Epithelial cell of proximal tubule (primary cell): Measurements from ENCODE around the gene WNT9A. TPM values are rescaled to one million over a fixed set of nuclear protein-coding genes. Genes with fewer than 3 reads are reported as not detected.

ENCODE experiments used
- DNase-seq: peaks from one replicate; pipeline ENCODE4 v3.0.0-alpha.2; 2011; ENCODE audit warnings: low read depth
- H3K4me3 ChIP-seq: 2 replicates; pipeline ENCODE4 v1.5.1; 2011; ENCODE audit warnings: low read depth, mild to moderate bottlenecking, low read length
- CTCF ChIP-seq: conservative IDR thresholded peaks from 2 replicates; pipeline ENCODE4 v1.5.1; 2012; ENCODE audit warnings: low read depth, mild to moderate bottlenecking, low read length
- total RNA-seq: library from RNA; depleted of rRNA; stranded (reverse); fragments of >200 nt; gene quantifications from 2 replicates; pipeline ENCODE4 v1.2.3, GENCODE V29; 2015

The WNT9A gene
- total RNA-seq, 1 donor from 2014 or later = 2.1 TPM

GRCh38 chr1:227921461-227922185 lies 26.1 kb downstream of the WNT9A start:
- TF ChIP-seq CTCF = no peak
- H3K4me3 ChIP-seq = no peak overlapping the region
- DNase-seq = no peak

- H3K4me3 ChIP-seq = no peak overlapping the region
- no peak for DNase-seq
- no peak for TF ChIP-seq CTCF
Measured at GRCh38 chr1:227920896-227921295, 26.8 kb downstream of the WNT9A start.

GRCh38 chr1:227920426-227920825 lies 27.3 kb downstream of the WNT9A start:
- no peak overlapping the region for H3K4me3 ChIP-seq
- no peak for DNase-seq
- no peak for TF ChIP-seq CTCF

- TF ChIP-seq CTCF = no peak
- H3K4me3 ChIP-seq = no peak overlapping the region
- no peak for DNase-seq
Measured at GRCh38 chr1:227919906-227920305, 27.8 kb downstream of the WNT9A start.

GRCh38 chr1:227918736-227919135 lies 29.0 kb downstream of the WNT9A start:
- no peak for DNase-seq
- no peak overlapping the region for H3K4me3 ChIP-seq
- no peak for TF ChIP-seq CTCF

- DNase-seq = no peak
Measured at GRCh38 chr1:227918083-227918700, 29.5 kb downstream of the WNT9A start.

More at GRCh38 chr1:227918083-227918700, 29.5 kb downstream of the WNT9A start:
- H3K4me3 ChIP-seq = no peak overlapping the region
- TF ChIP-seq CTCF = no peak
